GM21423 (cell line): Measurements from ENCODE around the gene PPP2R2B.
"Not testable (repeated sequence)": the region's sequence is repeated elsewhere in the genome, so short reads cannot be mapped to it uniquely, and the experiment has no call there.

Source experiments
- ATAC-seq: cut with Tn5 transposase; IDR thresholded peaks from one replicate; pipeline ENCODE4 v1.9.1; 2021; ENCODE audit warnings: mild to moderate bottlenecking, moderate library complexity; ENCODE audit not compliant: unreplicated experiment

PPP2R2B gene

DNA sequence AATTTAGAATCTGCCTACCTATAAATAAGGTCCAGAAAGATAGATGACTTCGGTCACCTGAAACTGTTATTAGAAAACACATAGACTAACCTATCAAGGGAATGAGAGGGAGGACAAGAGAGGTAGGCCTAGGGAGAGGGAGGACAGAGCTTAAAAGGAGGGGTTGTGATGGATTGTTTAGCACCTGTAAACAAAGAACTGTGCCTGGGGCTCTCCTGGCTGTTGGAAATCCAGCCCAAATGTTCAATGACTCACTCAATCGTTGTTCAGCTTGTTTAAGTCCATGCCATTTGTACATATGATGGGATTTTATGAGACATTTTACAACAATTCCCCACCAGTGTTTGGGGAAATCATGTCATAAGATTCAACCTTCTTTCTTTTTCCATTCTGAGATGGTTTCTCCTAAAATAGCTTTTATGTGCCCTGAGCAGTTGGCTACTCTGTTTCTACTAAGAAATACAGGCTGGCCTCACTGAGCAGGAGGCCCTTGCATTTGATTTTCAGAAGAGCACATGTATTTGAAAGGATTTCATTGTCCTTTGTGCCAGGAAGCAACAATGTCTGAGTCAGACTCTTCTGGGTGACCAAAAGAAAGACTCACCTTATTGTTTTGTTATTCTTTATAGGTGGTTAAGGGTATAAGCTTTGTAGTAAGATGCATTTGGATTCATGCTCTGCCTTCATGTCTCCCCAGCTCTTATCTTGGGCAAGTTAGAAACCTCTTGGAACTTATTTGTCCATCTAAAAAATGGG, 314.4 kb downstream of the PPP2R2B start:
- no peak for ATAC-seq

DNA sequence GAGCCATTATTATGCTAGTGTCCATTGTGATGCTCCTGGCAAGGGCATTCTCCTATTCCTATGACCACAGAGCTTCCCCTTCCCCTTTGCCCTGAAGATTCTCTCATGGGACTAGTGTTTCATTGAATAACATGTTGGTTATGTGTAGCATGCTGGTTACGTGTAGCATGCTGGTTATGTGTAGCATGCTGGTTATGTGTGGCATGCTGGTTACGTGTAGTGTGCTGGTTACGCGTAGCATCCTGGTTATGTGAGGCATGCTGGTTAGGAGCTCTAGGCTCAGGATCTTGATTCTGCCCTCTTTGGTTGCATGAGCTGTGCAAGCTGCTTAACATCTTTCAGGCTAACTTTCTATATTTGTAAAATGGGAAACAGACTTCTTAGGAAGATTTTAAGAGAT, 316.1 kb downstream of the PPP2R2B start:
- ATAC-seq = no peak

DNA sequence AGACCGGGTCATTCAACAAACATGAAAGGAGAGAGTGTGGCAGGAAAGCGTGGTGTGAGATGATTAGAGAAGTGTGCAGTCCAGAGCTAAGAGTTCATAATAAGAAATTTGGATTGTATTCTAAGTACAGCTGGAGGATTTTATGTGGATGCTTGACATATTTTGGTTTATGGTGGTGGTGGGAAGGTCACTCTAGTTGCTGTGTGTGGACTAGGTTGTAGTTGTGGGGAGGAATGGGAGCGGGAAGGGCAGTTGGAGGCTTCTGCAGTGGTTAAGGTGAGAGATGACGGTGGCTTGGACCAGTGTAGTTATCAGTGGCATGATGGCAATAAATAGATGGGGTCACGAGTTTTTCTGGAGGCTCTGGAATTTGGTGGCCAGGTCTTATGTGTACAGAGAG, 316.8 kb downstream of the PPP2R2B start:
- no peak for ATAC-seq

DNA sequence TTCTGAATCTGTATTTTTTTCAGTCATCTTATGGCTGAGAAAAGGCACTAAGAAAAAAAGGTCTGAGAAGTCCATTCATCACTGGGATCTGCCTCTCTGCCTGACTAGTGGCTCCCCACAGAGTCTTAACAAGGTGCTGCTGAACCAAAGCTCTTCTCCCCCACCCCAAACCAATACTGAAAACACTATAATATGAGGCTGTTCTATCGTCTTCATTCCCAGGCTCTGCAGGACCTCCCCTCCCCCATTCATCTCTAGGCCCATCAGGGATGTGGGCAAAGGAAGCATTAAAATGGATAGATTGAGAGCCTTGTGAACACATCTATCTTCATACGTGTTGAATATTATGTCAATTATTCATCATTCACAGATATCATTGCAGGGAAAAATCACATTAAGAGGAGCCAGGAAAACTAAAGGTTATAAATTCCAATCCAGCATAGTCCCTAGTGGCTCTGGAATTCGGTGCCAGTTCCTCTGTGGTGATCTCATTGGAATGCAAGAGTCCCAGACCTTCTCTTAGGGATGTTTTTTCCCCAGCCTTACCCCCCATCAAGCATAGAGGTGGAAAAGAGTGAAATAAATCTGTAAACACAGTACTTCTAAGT, 318.2 kb downstream of the PPP2R2B start:
- ATAC-seq = no peak

DNA sequence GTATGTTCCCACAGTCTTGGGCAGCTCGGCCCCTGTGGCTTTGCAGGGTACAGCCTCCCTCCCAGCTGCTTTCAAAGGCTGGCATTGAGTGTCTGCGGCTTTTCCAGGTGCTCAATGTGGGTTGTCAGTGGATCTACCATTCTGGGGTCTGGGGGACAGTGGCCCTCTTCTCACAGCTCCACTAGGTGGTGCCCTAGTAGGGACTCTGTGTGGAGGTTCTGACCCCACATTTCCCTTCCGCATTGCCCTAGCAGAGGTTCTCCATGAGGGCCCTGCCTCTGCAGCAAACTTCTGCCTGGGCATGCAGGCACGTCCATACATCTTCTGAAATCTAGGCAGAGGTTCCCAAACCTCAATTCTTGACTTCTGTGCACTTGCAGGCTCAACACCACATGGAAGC, 321.7 kb downstream of the PPP2R2B start:
- not testable (repeated sequence) for ATAC-seq

DNA sequence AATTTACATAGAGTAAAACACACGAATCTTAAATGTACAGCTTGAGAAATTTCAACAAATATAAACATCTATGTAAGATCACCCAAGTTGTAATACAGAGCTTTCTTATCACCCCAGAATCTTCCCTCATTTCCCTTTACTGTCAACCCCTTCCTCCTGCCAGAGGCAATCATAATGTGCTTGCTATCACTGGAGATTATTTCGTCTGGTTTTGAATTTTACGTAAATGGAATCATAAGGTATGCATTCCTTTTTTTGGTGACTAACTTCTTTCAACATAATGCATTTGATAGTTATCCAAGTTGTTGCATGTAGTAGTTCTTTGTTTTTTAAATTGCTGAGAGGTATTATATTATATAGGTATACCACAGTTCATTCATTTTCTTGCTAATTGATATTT, 325.1 kb downstream of the PPP2R2B start:
- ATAC-seq = no peak

DNA sequence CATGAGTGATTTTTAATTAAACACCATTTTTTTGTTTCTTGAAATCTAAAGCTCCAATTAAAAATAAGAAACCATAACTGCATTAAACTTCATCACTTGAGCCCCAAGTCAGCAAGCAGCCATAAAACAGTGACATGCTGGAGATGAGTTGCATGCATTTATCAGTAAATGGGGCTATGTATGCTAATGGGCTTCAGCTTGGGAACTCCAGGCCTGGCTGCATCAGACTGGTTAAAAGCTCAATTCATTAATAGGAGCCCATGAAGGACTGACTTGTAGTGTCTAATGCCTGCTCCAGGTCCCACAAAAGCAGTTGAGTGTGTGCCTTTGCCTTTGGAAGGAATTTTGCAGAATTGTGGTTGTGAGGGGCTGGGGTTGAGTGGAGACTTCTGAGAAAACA, 328.9 kb downstream of the PPP2R2B start:
- ATAC-seq = no peak

DNA sequence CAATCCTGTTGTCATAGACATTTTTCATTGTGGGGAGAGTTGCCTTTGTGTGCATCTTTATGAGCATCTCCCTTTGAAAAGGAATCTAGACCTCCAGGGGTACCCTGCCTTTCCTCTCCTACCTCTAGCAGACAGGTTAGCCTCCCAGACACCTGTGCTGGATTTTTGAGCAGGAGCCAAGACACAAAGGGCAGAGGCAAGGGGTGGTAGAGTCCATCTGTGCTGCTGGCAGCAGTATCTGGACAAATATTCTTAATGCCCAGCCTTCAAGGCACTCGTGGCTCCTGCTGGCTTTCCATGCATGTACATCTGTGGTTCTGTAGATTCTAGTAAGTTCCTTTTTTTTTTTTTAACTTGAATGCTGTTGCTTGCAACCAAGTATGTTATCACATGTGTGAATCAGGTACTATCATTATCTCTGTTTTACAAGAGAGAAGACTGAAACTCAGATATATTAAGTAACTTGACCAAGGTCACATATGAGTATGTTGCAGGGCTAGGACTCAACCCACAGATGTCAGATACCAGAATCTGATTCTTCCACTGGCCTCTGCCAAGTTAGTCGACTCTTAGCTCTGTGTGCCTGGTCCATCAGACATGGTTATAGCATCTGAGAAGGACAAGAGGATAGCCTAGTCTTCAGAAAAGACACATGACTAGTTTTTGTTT, 329.6 kb downstream of the PPP2R2B start:
- ATAC-seq = no peak

DNA sequence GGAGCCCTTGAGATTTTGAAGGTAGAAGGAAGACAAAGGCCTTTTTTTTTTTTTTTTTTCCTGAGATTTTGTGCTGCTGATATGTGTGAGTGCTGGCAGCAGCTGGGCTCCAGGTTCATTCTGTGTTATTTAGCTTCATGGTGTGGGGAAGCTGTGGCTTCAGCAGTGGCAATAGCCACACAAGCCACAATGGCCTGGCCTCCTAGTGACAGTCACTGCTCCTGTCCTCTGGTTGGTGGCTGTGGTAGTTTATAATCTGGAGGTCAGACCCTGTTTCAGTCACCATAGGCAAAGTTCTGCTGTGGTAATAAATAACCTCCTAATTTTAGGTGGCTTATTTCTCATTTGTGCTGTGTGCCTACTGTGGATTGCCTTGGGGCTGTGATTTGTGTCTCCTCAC, 334.3 kb downstream of the PPP2R2B start:
- ATAC-seq = no peak

DNA sequence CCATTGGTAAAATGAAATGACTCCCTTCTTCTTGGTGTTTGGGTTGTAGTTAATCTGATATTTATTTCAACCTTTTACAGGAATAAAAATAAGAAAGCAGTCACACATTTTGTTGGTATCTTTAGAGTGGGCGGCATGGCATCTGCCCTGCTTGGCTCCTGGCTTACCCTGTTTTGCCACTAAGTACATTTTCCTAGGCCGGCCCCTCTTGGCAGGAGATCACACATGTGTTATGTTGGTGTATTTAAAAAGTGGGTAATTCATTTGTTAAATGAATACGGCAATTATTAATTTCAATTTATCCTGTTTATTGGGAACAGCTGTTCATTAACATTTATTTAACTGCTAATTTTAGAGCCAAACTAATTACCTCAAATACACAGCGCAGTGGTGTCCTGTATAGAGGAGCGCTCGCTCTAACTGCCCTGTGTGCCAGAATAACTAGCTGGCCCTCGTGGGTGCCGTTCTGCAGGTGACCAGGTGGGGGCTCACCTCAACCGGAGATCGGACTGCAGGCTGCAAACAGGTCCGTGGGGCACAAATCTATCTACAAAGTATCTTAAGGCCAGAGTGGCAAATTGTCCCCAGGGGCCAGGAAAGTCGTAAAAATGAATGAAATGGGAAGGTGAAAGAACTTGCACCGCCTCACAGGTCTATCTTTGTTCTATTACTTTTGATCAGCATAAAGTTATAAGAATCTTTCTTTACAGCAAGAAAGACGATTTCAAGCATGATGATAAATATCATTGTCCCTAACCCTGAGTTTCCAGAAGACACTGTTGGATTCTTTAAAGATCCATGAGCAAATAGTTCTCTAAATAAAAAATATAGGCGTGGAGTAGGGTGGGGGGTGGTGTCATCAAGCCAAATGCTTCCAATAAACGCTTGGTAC, 336.4 kb downstream of the PPP2R2B start:
- ATAC-seq = peak; percentile 99

DNA sequence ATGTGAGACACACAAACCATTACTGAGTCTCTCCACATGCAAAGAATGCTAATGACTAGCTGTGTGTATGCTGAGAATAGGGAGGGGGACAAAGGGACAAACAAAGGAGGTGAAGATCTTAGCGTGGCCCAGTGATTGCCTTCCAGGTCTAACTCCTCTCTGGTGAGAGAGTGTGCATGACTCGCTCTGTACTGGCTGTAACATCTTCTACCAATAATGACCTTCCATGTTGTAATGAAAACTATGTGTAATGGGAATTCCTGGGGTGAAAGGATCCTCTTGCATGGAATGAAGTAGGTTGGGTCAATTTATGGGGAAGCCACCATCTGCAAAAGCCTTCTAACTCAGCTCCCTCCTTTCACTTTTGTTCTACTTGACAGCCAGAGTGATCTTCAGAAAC, 338.1 kb downstream of the PPP2R2B start:
- ATAC-seq = no peak

DNA sequence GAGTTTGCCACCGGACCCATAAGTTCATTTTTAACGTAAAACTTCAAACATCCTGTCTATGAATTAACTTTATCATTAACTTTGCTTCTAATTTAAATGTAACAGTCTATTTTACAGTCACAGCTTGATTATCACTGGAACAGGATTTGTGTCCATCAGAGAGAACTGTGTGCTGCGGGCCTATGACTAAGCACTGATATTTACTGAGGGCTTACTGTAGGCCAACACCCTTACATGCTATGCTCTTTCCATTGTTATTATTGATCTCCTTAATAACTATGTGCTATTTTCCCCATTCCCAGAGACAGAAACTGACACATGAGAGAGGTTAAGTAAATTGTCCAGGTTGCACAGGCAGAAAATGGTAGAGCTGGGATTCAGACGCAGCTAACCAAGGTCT, 338.6 kb downstream of the PPP2R2B start:
- ATAC-seq = no peak

DNA sequence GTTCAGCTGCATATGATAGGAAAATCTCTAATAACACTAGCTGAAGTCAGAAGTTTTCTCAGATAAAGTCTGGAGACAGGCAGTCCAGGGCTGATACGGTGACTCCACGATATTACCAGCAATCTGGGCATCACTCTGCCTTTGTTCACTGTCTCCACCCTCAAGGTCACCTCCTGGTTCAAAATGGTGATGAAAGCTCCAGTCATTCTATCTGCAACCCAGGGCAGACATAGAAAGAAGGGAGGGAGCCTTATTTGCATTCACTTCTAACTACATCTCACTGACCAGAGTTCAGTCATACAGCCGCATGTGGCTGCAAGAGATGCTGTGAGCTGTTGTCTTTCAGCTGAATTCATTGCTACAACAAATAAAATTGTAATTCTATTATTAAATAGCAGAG, 340.1 kb downstream of the PPP2R2B start:
- ATAC-seq = no peak

DNA sequence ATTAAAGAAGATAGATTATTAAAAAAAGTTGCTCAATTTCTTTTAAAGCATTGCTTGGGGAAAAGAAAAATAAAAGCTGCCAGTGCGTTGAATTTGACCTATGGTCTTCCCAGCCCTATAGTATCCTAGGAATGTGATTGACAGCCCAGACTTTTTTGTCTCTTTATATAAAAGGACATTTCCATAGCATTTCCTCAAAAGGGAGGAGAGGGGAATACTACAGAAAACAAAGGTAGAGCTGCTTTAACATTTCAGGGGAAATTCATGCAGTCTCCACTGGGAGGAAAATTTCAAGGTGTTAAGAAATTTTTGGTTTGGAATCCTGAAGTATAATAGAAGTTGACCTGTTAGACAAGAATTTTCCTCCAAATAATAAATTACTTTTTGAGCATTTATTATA, 344.7 kb downstream of the PPP2R2B start:
- no peak for ATAC-seq

DNA sequence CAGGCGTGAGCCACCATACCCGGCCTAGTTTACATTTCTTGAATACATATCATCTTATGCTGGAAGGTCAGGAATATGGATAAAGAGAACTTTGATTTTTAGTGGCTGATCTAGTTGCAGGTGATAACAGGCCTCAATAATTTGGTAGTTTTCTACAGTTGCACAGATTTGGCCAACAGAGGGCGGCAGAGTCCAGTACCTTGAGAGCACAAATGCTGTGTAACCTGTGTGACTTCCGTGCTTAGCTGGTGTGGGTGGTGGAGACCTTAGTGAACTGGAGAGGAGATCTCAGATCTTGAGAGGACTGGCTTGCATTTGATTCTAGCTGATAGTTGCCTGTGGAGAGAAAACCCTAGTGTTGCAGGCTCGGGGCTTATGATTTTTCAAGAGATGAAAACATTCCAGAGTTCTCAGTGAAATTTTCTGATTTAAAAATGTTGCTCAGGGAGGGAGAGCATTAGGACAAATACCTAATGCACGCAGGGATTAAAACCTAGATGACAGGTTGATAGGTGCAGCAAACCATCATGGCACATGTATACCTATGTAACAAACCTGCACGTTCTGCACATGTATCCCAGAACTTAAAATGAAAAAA, 345.2 kb downstream of the PPP2R2B start:
- peak; percentile 94 for ATAC-seq
